NCI-H345 treated with DMSO at 0.1 percent for 48 hours (cell line): Measurements from ENCODE around the gene HAPLN3.

Experiments
- DNase-seq: peaks from one replicate; lab custom pipeline; 2025; ENCODE audit not compliant: unreplicated experiment; lab: John Stamatoyannopoulos, UW

The HAPLN3 gene

DNA sequence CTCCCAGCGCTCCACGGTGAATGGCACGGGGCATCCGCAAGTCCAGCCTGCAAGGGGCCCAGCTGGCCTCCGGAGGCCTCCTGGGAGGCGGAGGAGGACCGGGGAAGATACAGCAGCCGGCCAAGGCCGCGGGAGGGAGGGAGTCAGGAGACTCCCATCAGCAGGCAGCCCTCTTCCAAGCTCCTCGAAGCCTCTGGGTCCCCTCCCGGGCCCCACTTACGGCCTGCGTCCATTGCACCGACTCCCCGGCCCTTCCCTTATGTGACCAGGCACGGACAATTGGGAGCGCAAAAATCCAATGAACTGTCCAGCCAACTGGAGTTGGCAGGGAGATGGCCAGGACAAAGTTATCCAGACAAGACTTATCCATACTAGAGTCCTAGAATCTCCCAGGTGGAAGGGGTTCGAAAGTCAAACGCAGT, 17.2 kb upstream of the HAPLN3 start:
- no peak for DNase-seq

DNA sequence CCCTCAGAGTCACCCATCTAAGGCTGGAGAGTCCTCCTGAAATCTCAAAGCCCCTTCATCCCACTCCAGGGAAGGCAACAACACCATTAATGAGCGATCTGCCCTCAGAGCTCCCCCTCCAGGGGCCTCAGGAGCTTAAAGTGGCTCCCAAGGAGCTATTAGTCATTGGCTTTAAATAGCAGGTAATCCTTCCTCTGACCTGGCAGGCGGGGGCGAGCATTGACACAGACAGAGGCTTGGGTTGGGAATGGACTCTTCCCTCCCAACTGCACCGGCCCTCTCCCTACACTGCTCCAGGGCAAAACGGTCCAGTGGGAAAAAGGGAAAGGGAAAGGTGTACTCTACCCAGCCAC, 16.4 kb upstream of the HAPLN3 start:
- DNase-seq = no peak

DNA sequence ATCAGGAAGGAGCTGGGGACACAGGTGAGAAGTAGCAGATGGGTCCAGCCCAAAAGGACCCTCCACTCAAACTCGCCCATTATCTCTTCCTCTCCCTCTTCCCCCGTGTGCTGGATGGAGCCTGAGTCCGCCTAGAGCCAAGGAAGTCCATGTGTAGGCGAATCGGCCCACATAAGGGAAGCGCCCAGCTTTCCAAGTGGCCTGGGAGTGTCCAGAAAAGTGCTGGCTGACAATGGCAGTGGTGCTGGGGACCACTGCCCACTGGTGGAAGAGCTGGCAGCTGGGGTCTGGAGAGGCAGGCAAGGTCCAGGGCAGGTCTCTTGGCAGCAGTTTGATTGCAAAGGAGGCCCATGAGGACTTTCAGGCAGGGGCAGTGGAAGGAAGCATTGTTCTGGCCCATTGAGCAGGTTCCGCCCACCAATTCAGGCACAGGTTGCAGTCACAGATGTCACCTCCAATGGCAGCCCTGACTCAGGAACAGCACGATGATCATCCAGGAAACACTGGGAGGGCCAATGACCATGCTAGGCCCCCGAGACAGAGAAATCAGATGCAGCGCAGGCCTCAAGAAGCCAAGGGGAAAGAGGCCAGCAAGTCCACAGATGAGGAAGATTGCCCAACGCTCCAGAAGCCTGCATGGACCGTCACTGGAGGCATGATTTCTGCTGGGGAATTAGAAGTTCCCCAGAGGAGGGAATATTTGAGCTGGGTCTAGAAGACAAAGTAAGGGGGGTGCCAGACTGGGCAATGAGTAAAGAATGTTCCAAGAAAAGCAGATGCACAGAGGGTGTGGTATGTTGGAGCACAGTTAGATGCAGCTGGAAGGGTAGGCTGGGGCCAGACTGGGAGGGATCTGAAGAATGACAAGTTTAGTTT, 14.8 kb upstream of the HAPLN3 start:
- DNase-seq = no peak

DNA sequence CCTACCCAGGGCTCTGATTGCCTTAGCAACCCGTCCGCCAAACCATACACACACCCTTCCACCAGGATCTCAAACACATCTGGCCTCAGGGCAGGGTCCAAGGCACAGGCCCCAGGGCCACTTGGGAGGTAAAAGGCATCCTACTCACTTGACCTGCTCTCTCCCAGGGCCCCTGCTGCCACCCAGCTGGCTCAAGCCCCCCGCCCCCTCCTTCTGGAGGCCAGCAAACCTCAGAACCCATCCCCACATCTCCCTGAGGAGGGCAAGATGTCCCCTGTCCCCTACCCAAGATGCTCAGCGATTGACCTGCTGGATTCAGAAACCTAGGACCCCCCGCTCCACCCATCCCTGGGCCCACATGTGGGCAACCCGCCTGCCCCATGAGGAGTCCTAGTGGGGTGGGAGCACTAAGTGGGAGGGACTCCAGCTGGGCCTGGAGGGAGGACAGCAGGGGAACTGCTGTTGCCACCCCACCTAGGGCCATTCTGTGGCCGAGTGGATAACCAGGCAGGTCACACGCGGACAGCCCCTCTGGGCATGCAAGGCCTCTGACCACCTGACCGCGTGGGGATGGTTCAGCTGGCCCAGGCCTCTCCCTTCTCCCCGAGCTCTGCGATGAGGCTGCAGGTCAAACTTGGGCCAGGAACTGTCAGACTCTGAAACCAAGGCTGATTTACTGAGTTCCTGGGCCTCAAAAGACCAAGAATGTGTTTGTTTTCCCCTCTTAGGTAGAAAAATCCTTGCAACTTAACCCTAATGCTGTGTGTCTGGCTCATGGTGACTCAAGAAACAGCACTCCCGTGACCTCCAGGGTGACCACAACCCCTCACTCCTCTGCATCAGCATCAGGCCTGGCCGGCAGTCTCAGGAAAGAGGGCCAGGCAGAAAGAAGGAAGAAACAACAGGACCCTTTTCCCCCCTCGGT, 13.6 kb upstream of the HAPLN3 start:
- DNase-seq = no peak

DNA sequence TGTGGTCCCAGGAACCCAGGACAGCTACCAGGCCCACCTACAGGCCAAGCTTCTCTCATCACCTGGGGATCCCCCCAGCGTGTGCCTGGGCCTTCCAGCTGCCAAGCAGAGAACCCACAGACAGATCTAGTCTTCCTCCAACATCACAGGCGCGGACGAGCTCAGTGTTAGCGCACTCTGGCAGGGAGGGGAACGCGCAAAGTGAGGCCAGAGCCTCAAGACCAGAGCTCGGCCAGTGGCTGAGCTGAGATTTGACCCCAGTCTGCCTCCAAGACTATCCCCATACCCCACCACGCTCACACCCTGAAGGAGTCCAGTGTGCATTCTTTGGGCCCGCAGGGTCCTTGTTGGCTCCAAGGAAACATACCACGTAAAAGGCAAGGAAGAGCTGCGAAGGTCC, 12.8 kb upstream of the HAPLN3 start:
- DNase-seq = no peak

DNA sequence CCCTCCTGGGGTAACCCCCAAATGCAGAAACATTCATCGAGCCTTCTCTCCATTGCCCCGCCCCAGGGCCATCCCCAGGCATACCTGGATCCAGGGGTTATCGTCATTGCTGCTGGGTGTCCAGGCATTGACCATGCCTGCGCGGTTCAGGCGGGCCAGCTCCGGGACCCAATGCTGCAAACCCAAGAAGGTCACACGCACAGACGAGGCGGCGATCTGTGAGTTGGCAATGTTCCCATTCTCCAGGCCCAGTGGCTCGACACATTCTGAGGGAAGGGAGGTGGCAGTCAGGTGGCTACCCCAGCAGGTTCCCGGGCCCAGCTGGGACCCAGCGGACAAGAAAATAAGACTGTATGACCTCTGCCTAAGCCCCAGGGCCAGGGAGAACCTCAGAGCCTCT, 11.8 kb upstream of the HAPLN3 start:
- no peak for DNase-seq

DNA sequence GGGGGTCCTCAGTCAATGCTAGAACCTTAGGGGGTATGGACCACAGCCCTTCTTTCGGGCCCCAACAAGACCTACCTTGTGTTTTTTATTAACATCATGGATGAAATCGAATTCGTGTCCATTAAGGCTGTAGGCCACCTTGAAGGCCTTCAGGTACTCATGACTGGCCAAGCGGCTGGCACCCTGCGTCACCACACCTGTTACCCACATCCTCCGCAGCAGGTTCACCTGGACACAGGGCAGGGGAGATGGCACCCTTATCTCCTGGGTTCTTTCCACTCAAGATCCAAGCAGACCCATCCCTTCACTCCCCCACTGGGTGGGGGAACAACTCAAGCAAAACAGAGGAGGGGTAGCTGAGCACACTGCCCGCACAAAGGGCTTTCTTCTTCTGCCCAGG, 11.2 kb upstream of the HAPLN3 start:
- no peak for DNase-seq

DNA sequence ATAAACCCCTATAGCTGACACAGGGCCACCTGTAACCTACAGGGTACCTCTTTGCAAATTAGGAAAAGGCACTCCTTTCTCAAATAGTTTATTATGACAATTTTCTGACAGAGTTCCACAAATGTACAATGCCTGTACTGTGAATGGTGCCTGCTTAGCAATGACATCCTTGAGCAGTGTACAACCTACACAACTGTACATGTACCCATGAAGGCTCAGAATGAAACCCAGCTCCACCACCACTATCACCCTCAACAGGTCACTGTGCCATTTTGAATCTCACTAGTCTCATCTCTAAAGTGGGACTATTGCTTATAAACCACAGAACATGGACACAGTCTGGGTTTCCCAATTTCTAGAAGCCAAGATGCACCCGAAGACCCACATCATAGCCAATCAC, 10.8 kb upstream of the HAPLN3 start:
- DNase-seq = no peak

DNA sequence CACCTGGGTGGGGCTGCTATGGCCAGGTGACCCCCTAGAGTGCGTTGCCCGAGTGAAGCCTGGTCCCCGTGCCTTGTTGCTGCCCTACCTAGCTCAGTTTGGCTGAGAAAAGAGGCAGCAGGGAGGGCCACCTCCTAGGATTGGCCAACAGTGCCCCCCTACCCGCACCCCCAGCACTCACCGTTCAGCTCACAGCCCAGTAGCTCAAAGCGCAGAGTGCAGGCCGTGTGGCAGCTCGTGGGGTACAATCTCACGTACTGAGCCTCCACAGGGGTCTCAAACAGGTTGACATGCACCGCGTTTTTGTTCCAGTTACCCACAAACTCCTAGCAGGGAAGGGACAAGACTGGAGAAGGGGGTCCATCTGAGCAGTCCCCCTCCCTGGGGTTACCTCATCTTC, 10.2 kb upstream of the HAPLN3 start:
- no peak for DNase-seq

DNA sequence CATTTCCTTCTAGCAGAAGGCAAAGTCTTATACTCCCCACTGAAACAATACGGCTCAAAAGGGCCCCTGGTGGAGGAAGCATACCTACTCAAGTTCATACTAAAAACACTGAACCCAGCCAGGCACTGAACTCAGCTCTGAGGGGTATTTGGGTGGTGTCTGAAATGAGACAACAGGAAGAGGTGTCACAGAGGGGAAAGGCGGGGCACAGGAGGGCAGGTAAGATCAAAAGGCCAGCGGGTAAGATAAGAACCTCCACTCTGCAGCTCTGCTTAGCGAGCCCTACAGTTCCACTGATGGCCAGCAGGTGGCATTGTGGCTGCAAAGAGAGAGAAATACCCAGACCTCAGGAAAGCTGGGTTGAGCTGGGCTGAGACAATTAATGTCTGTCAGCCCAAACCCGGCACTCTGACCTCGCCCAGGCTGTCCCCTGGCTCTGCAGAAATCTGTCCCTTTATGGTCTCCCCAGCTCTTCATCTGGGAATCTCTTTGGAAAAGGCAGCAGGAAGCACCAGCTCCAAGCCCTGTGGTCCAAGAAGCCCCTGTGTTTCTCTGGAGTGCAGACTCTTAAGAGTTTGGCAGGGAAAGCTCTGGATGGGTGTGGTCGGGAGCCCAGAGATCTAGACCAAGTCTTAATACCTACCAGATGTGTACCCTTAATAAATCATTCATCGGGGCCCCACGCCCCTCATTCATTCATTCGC, 9.4 kb upstream of the HAPLN3 start:
- DNase-seq = peak; percentile 35

DNA sequence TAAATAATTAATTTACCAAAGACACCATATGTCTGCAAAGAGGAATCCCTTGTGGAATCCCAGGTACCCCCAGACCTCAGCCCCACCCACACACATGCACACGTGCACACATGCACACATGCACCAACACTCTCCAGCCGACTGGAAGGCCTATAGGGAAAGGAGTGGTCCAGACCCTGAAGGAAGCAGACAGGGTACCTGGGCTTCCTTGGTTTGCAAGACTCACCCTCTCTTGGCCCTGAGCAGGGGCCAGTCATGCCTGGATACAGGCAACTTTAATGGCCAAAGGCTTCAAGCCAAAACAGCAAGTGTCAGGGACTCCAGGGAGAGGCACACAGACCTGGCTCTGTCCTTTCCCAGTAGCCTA, 8.9 kb upstream of the HAPLN3 start:
- no peak for DNase-seq

DNA sequence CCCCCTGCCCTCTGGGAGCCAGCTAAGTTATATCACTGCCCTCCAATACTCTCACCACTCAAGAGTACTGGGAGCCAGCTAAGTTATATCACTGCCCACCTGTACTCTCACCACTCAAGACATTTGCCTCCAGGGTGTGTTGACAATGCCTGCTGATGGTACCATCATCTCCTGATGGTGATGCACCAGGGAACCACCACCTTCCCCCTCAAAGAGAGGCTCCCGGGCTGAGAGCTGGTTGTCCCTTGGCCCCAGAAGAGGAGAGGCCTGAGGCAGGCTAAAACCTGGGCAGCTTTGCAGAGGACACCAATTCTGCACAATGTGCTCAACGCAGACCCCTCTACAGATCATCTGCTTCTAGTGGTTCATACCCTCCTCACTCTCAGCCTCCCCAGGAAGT, 7.5 kb upstream of the HAPLN3 start:
- no peak for DNase-seq

DNA sequence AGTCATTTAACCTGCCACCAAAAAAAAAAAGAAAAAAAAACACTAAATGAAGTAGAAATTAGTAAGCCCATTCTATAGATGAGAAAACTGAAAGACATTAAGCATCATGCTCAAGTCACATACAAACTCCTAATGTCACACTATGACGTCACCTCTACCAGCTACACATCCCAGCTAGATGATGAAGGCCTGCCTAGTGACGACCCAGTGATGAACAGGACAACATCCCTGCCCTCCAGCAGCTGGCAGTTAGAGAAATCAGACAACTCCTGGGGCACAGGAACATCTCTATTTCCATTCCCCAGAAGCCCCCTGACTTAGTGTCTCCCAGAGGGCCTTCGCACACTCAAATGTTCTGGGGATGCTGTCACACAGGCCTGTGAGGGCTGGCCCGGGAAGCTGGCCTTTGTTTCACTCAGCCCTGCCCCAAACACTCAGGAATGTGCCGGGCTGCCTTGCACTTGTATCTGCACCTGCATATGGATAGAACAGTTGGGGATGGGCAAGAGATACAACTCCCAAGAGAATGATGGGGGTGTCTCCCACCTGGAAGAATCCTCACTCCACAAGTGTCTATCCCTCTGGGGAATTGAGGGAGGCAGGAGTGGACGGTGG, 7.0 kb upstream of the HAPLN3 start:
- DNase-seq = no peak

DNA sequence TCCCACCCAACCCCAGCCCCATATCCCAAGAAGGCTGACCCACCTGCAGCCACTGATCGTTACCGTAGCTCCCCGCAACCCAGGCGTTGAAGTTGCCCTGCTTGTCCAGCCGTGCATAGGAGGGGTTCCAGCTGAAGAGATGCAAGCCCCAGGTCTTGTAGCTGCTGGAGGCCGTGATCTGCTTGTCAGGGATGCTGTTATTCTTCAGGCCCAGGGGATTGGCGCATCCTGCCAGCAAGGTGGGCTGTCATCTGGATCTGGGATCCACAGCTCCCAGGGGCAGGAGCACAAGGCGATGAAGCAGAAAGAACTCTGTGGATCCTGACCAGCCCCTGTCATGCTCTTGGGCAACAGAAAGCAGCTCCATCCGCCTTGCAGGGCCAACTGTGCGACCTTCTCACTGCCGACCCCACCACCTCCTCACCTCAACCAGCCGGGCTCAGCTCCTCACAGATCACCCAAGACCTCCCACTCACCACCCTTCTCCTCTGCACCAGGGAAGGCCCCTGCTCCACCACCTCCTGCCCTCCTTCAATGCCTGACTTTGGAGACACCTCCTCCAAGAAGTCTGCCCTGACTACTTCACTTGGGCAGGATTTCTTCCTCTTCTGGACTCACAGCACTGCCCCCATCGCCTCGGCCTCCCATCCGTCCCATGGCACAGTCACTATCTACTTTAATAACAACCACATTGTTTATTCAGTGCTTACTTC, 6.3 kb upstream of the HAPLN3 start:
- no peak for DNase-seq

DNA sequence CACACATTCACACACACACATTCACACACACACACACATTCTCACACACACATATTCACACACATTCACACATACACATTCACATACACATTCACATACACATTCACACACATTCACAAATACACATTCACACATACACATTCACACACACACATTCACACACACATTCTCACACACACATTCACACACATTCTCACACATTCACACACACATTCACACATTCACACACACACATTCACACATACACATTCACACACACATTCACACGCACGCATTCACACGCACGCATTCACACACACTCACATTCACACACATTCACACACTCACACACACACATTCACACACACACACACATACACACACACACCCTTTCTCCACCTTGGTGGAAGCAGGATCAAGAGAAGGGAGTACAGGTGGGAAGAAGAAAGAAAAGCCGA, 5.7 kb upstream of the HAPLN3 start:
- DNase-seq = no peak

DNA sequence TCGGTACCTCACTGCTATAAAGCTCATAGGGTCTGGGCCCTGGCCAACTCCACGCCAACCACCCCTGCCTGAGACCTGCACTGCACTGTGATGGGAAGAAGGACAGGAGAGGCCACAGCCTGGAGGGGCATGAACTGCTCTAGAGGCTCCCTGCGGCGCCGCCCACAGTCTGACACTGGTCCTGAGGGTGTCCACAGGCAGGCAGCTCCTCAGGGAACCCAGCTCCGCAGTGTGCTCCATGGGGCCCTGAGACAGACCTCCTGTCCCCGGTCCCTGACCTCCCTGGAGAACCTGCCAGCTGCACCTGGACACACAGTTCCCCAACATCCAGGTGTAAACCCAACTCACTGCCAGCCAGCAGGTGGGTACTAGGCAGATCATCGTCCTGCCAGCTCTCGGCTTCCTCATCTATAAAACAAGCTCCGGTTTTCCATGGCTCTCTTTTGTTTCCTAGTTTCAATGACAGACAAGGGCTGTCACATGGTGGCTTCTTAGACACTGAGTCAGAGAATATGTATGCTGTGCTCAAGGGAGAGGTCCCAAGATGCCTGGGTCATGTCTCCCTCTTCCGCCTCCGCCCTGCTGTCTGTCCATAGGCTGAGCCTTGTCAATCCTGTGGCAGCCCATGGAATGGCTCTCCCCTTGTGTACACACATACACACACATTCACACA, 5.1 kb upstream of the HAPLN3 start:
- no peak for DNase-seq

DNA sequence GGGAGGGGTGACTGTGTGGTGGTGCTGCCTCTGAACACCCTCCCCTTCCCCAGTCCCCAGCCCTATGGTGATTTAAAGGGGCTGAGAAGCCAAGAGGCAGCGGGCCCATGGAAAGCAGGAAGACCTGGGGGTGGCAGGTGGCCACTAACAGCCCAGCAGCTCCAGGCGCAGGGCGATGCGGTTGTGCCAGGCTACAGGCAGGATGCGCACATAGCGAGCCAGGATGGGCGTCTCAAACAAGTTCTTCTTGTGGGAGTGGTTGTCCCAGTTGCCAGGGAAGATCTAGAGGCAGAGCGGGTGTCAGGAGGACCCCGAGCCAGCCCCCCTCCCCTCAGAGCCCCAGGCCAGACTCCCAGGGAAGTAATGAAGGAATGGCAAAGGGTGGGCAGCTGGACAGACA, 3.9 kb upstream of the HAPLN3 start:
- no peak for DNase-seq

DNA sequence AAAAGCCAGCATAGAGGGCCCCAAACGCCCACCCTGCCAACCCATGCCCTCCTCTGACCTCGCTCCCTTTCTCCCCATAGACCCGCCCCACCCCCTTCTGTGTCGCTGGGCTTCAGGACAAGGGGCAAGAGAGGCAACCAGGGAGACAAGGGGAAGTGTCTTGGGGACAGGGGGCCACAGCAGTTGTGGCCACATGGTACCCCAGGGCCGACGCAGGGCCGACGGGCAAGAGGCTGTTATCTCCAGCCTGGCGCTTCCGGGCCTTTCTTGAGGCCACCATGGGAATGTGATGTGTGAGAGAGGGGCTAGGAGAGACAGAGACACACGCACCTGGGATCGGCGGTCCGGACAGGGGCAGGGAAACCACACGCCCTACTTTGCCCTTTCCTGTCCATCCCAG, 3.4 kb upstream of the HAPLN3 start:
- no peak for DNase-seq

DNA sequence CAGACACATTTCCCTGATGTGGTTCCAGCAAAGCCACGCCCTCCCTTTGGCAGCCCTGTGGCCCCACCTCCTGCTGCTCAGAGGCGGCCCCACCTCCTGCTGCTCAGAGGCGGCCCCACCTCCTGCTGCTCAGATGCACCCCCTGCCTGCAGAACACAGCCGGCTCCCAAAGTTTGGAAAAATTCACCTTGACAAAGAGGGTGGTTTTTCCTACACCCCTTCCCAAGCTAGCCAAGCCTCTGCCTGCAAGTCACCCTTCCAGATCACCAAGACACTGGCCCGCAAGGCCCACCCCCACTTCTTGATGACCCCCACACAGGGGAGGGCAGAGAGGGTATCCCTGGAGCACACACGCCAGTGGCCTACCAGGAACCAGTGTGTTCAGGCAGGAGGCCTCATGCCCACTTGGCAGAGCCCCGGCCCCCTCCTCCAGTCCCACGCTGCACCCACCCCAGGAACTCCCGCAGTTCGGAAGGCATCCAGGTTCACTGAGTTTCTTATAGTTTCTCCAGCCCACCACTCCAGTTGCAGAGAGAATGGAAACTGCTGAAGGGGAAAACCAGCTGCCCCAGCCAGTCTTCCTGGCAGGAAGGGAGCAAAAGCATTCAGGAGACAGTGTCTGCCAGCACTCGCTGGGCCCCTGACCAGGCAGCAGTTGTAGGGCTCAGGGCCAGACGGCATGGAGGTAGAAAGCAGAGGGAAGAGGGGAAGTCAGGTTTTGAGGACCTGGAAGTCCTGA, 2.3 kb upstream of the HAPLN3 start:
- DNase-seq = no peak

DNA sequence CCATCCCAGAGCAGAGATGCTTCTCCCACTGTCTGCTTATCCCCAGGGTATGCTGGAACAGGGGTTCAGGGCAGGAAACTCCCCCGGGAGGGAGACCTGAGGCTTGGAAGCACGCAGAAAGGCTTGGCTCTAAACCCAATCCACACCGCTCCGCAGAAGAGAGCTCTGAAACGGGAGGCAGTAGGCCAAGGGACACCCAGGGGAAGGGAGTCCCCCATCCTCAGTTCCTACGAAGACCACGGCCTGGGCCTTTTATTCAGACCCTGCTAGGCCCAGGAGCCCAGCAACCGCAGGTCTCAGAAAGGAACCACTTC, 1.8 kb upstream of the HAPLN3 start:
- DNase-seq = no peak
